Activated gamma-delta T cell treated with anti-CD3 and anti-CD28 coated beads, Interleukin-2, amount 50 U/mL, for 16 hours (primary cell): ENCODE results near the gene DNMBP.

Source experiments
- DNase-seq: peaks from one replicate; pipeline ENCODE4 v3.0.0-alpha.2; 2020; ENCODE audit warnings: low read depth

Gene DNMBP

GRCh38 chr10:99834410-99834809, 175.3 kb downstream of the DNMBP start:
- no peak for DNase-seq

- no peak for DNase-seq
Measured at GRCh38 chr10:99832439-99832838, 177.3 kb downstream of the DNMBP start.

GRCh38 chr10:99828464-99828863, 181.3 kb downstream of the DNMBP start:
- no peak for DNase-seq

- no peak for DNase-seq
Measured at GRCh38 chr10:99827936-99828335, 181.8 kb downstream of the DNMBP start.
